Choroid plexus epithelial cell (primary cell): Measurements from ENCODE around the gene CASQ2.

Experiments used
- DNase-seq: peaks from one replicate; pipeline ENCODE4 v3.0.0-alpha.2; 2010; ENCODE audit warnings: low read depth
- H3K4me3 ChIP-seq: 2 replicates; pipeline ENCODE4 v1.5.1; 2011; ENCODE audit warnings: low read depth, mild to moderate bottlenecking, control low read depth, low read length, moderate library complexity
- TF ChIP-seq, protein P1 (sequence below): conservative IDR thresholded peaks from 2 replicates; pipeline ENCODE4 v1.5.1; 2011; ENCODE audit warnings: low read depth, mild to moderate bottlenecking, control low read depth, inconsistent platforms, low read length, moderate library complexity

Gene CASQ2

DNA sequence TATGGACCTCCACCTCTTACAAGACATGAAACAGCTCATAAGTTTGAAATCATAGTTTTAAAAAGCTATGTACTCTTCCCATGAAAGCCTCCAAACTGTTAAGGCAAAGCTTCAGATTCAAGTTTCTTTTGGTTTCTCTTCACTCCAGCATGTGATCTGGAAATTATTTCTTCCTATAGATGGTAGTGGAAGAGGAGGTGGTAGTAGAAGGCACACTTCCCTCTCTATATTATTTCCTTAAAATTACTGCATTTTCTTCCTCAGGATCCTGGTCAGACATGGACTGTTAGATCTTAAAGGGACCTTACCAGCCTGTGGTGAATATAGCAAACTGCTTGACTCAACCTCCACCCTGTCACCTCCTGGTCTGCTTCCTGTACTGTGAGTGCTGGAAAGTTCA lies 40.6 kb upstream of the CASQ2 start:
- no peak for DNase-seq
- H3K4me3 ChIP-seq = no peak overlapping the region
- TF ChIP-seq, protein P1, sequence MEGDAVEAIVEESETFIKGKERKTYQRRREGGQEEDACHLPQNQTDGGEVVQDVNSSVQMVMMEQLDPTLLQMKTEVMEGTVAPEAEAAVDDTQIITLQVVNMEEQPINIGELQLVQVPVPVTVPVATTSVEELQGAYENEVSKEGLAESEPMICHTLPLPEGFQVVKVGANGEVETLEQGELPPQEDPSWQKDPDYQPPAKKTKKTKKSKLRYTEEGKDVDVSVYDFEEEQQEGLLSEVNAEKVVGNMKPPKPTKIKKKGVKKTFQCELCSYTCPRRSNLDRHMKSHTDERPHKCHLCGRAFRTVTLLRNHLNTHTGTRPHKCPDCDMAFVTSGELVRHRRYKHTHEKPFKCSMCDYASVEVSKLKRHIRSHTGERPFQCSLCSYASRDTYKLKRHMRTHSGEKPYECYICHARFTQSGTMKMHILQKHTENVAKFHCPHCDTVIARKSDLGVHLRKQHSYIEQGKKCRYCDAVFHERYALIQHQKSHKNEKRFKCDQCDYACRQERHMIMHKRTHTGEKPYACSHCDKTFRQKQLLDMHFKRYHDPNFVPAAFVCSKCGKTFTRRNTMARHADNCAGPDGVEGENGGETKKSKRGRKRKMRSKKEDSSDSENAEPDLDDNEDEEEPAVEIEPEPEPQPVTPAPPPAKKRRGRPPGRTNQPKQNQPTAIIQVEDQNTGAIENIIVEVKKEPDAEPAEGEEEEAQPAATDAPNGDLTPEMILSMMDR = no peak

DNA sequence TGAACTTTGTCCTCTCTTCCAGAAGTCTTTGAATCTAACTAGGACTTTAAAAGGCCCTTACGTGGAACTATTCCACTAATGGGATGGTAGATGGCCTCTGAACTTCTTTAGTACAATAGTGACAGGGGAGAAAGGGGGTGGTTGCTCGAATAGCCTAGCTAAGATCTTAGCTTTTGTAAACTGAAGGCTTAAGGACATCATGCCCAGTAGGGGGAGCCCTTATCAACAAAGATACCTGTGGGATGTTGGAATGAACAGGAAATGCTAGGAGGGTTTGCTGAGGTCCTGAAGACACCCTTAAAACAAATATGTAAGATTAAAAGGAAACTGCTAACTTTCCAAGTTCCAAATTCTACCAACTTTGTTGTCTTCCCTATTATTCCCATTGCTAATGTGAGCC lies 39.2 kb upstream of the CASQ2 start:
- DNase-seq = peak; percentile 86
- no peak overlapping the region for H3K4me3 ChIP-seq
- TF ChIP-seq, protein P1 = peak; percentile 81

DNA sequence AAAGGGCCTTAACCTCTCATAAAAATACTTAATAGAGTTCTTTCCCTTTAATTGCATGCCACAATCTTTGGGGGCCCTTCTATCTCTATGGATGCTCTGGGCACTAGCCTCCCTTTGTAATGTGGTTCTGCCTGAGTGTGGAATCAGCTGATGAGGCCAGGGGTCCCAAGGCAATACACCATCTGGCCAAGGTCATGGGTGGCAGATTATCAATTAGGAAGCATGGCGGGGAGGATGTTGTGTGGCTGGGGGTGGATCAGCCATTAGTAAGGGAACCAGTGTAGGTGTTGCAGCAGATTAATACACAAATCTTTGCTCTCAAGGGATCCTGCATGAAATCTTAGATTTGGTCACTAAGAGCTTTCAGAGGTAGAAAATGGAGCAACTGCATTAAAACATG lies 37.1 kb upstream of the CASQ2 start:
- DNase-seq = no peak
- H3K4me3 ChIP-seq = no peak overlapping the region
- TF ChIP-seq, protein P1 = no peak

DNA sequence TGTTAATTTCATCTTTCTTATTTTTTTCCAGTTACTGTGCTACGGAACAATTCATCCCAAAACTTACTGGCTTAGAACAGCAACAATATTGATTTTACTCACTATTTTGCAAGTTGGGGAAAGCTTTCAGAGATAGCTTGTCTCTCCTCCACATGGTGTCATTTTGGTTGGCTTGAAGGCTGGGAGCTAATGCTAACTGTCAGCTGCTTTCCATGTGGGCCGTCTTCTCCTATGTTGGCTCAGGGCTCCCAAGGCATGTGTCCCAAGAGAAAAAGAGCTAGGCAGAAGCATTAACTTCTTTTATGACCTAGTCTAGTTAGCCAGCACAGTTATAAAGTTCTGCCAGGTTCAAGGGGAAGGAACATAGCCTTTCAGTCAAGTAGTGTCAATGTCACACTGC lies 33.9 kb upstream of the CASQ2 start:
- TF ChIP-seq, protein P1 = no peak
- no peak for DNase-seq
- H3K4me3 ChIP-seq = no peak overlapping the region

DNA sequence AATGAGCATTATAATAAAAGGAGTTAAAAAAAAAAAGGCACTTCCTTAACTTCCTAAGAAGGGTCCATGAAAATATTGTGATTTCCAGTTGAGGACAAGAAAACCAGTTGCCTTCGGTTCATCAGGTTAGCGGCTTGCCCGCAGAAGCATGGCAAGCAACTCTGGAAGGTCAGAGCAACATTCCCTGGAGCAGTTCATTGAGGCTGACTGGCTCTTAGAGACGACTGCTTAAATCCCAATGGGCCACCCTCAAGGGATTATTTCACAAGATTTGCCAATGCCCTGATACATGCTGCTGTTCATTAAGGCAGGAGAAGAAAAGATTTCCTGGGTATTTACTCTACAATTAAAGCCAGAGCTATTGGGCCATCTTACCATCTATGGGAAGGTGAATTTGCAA lies 29.0 kb upstream of the CASQ2 start:
- TF ChIP-seq, protein P1 = no peak
- DNase-seq = no peak
- H3K4me3 ChIP-seq = no peak overlapping the region

DNA sequence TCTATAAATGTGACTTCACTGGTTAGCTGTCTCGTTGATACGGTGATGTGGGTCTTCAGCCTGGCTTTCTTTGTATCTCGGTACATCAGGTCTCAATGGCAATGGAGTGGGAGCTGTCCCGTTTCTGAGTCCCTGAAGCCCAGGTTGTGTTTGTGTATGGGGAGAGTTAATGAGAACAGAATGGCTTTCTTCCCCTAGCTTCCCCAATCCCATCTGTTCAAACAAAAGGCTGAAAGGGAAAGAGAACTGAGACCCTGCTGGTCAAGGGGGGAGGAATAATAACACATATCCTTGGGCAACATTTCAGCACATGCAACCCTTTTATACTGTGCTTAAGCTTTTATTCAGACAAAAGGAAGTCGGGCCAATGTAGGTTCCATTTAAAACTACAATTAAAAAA lies 28.4 kb upstream of the CASQ2 start:
- no peak overlapping the region for H3K4me3 ChIP-seq
- no peak for DNase-seq
- TF ChIP-seq, protein P1 = no peak

DNA sequence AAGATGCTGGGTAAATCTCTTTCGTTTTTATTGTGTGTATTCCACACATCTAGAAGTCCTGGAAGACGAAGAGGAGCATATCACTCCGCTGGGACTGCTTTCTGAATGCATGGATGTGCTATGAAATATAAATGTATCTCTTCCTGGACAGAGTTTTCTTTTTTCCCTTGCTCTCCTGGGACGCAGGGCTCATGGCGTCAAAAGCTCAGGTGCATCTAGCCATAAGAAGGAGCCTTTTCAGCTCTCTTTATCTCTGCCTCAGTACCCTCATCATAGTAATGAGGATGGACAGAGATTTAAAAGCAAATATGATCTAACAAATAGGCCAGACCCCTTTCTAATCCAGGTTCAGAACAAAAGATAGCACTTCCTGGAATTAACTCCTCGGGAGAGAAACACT lies 27.5 kb upstream of the CASQ2 start:
- H3K4me3 ChIP-seq = no peak overlapping the region
- TF ChIP-seq, protein P1 = no peak
- no peak for DNase-seq
